ENCODE results near the gene DROSHA.
"Not testable (repeated sequence)": the region's sequence is repeated elsewhere in the genome, so short reads cannot be mapped to it uniquely, and the experiment has no call there.

The DROSHA gene

DNA sequence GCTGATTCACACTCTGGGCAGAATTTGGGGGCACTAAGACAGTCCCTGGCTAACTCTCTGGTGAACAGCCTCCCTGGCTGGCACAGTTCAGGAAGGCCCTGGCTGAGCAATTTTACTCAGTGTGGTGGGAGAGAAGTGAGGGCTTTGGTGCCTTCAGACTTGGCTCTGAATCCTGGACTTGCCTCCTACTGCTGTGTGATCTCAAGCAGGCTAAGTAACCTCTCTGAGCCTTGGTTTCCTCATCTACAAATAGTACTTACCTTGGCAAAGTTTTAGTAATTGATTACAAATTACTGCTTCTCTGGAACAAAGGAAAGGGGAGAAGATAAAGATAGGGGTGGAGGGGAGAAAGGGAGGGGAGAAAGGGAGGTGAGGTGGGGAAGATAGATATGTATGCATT is 153.8 kb downstream of the DROSHA start:
- DNase-seq, result no peak

DNA sequence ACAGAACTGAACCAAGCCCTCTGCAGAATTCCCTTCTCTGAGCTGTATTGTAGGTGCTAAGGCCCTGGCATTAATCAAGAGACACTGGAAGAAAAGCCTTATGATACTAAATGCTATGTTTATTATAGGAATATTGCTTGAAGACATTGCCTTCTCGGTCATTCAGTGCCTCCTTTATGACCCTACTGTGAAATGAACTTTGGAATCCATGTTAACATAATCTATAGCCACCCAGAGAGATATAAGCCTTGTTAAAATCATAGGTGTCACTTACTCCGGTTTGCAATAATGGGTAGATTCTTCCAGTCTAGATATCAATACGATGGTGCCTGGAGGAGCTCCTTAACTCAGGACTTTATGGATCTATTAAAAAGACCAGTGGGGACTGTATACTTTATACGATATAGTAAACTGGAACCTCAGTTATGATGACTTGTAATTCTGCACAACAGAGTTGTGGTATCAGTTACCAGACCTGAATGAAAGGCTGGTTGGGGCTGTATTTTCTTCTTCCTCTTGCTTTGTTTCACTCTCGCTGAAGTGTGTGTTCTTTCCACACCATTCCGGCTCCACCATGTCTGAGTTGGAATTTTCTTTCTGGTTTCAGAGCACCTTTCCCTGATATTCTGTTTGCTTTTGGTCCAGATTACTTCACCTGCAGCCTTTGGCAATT is 154.5 kb downstream of the DROSHA start:
- no peak for DNase-seq

GRCh38 chr5:31375999-31376720 is 155.7 kb downstream of the DROSHA start:
- DNase-seq, result no peak

DNA sequence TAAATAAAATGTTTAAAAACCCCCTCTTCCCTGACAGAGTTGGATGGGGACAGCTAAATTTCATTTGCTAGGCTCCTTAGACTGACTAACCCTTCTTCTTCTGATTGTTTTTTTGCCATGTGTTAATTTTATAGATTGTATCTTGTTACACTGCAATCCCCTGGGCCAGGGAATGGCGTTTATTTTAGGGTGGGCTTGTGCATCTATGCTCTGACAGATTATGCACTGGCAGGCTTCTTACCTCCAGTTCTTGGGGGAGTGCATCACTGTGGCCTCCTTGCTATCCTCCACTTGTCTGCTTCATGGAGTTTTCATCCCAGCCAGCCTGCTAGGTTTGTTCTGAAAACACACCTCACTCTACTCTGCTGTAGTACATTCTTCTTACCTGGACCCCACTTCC is 159.8 kb downstream of the DROSHA start:
- DNase-seq, result no peak

GRCh38 chr5:31366941-31367340 is 165.0 kb downstream of the DROSHA start:
- no peak for DNase-seq

GRCh38 chr5:31365776-31366175 is 166.1 kb downstream of the DROSHA start:
- DNase-seq, result no peak

- DNase-seq, result no peak
Observed at GRCh38 chr5:31364881-31365636, 166.8 kb downstream of the DROSHA start.

GRCh38 chr5:31362931-31363568 is 168.8 kb downstream of the DROSHA start:
- no peak for DNase-seq

DNA sequence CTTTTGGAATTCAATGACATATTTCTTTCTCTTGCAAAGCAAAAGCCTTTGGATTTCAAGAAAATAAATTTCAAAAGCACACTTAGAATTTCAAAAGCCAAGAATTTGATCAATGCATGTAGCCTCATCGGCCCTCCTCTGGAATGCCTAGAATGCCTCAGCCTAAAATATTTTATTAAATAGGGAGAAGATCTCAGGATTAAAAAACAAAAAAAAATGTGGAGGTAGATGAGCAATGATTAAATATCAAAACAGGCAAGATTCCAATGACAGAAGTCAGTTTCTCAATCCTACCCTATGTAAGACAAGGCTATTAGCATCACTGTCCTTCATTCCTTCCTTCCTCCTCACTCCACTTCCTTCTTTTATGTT is 169.4 kb downstream of the DROSHA start:
- no peak for DNase-seq

DNA sequence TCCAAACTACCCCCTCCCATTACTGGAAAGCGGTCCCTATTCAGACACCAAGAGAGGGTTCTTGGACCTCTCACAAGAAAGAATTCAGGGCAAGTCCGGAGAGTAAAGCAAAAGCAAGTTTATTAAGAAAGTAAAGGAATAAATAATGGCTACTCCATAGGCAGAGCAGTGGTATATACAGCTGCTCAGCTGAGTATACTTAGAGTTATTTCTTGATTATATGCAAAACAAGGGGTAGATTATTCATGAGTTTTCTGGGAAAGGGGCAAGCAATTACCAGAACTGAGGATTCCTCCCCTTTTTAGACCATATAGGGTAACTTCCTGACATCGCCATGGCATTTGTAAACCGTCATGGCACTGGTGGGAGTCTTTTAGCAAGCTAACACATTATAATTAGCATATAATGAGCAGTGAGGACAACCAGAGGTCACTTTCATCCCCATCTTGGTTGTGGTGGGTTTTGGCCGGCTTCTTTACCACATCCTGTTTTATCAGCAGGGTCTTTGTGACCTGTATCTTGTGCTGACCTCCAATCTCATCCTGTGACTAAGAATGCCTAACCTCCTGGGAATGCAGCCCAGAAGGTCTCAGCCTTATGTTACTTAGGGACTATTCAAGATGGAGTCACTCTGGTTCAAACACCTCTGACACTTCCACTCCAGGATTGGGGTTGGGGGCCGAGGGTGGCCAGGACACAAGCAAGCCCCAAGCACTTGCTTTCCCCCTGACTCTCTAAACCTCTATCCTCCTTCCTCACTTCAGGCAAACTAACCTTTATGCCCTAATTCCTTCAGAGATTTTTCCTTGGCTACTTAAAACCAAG is 170.0 kb downstream of the DROSHA start:
- DNase-seq, result not testable (repeated sequence)

DNA sequence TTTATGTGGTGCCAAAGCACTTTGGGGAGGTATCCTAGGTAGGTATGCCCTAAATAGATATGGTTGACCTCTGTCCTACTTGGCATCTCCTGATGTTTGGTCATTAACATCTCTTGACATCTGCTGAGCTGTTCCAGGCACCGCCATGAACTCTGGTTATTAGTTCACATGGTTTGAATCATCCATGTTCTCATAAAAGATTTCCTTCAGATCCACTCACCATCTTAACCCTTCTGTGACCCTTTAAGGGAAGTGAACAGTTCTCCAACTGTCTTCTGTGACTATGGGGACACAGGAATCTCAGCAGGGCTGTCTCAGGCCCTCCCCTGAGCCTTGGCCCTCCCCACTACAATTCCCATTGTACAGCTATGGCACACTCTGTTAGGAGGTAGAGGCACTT is 170.7 kb downstream of the DROSHA start:
- no peak for DNase-seq

DNA sequence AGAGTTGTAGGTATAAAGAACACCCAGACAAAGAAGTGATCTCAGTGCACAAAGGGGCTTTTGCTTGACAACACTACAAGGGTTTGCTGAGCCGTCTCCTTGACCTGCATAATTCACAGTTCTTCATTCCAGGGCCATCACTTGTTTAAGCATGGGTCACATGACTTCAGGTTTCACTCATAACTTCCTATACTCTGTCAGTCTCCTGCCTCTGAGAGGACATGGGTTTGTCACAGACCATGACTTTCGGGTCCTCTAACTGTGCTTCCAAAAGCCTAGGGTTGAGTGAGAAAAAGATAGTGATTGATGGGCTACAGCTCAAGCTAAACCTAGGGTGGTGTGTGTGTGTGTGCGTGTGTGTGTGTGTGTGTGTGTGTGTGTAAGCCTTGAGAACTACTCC is 172.1 kb downstream of the DROSHA start:
- DNase-seq, result no peak

DNA sequence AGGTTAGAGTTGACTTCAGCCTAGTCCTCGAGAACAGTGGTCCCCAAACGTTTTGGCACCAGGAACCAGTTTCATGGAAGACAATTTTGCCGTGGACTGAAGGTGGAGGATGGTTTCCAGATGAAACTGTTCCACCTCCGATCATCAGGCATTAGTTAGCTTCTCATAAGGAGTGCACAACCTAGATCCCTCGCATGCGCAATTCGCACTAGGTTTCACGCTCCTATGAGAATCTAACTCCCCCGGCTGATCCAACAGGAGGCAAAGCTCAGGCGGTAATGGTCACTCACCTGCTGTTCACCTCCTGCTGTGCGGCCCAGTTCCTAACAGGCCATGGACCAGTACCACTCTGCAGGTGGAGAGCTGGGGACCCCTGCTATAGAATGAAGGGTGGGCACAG is 174.9 kb downstream of the DROSHA start:
- DNase-seq, result no peak

GRCh38 chr5:31355337-31355736 is 176.6 kb downstream of the DROSHA start:
- DNase-seq, result no peak

All from T-helper 2 cell (primary cell).